Neural cell (in vitro differentiated cells): ENCODE data around the gene VPS39. TPM values are rescaled to one million over a fixed set of nuclear protein-coding genes. Genes with fewer than 3 reads are reported as not detected.

Source experiments
- H2AFZ ChIP-seq: fragments of 200-600, 300-800 bp; sonication (generic), shearing (Covaris generic); 2 replicates; pipeline ENCODE4 v1.6.0; 2014; ENCODE audit warnings: low read depth, mild to moderate bottlenecking, antibody characterized with exemption, low read length, moderate library complexity
- H3F3A ChIP-seq: fragments of 200-600 bp; shearing (Covaris generic); 2 replicates; pipeline ENCODE4 v1.6.1; 2016; ENCODE audit warnings: mild to moderate bottlenecking, moderate library complexity, mixed read lengths, antibody characterized with exemption, low read length; ENCODE audit not compliant: insufficient read depth, poor library complexity, severe bottlenecking
- H3K27ac ChIP-seq: fragments of 200-600, 300-800 bp; sonication (generic), shearing (Covaris generic); 2 replicates; pipeline ENCODE4 v1.5.1; 2014; ENCODE audit warnings: mild to moderate bottlenecking, low read length, moderate library complexity
- H3K27me3 ChIP-seq: fragments of 300-800, 200-600 bp; sonication (generic), shearing (Covaris generic); 2 replicates; pipeline ENCODE4 v1.6.0; 2014; ENCODE audit warnings: mild to moderate bottlenecking, low read depth, low read length, moderate library complexity; ENCODE audit not compliant: insufficient read depth
- H3K36me3 ChIP-seq: fragments of 300-800, 200-600 bp; sonication (generic), shearing (Covaris generic); 2 replicates; pipeline ENCODE4 v1.5.1; 2014; ENCODE audit warnings: mild to moderate bottlenecking, antibody characterized with exemption, low read length, moderate library complexity; ENCODE audit not compliant: insufficient read depth
- H3K4me2 ChIP-seq: fragments of 300-800, 200-600 bp; sonication (generic), shearing (Covaris generic); 2 replicates; pipeline ENCODE4 v1.6.0; 2014; ENCODE audit warnings: mild to moderate bottlenecking, low read length
- H3K4me3 ChIP-seq: fragments of 300-800, 200-600 bp; sonication (generic), shearing (Covaris generic); 2 replicates; pipeline ENCODE4 v1.5.1; 2014; ENCODE audit warnings: mild to moderate bottlenecking, low read length, moderate library complexity
- H3K79me2 ChIP-seq: fragments of 200-600 bp; shearing (Covaris generic); replicated peaks from 2 replicates; pipeline ENCODE4 v1.6.0; 2014; ENCODE audit warnings: mild to moderate bottlenecking, low read length, moderate library complexity; ENCODE audit not compliant: insufficient read depth
- H3K9ac ChIP-seq: fragments of 300-800, 200-600 bp; sonication (generic), shearing (Covaris generic); 2 replicates; pipeline ENCODE4 v1.6.1; 2016; ENCODE audit warnings: mild to moderate bottlenecking, low read length, mixed read lengths
- H3K9me2 ChIP-seq: fragments of 200-600 bp; shearing (Covaris generic); 2 replicates; pipeline ENCODE4 v1.6.1; 2016; ENCODE audit warnings: mild to moderate bottlenecking, low read length, mixed read lengths; ENCODE audit not compliant: insufficient read depth
- H3K9me3 ChIP-seq: fragments of 200-600, 300-800 bp; sonication (generic), shearing (Covaris generic); 2 replicates; pipeline ENCODE4 v1.6.1; 2016; ENCODE audit warnings: mild to moderate bottlenecking, mixed run types, low read length, moderate library complexity, mixed read lengths
- H4K20me1 ChIP-seq: fragments of 200-600 bp; shearing (Covaris generic); 2 replicates; pipeline ENCODE4 v1.6.1; 2016; ENCODE audit warnings: mild to moderate bottlenecking, mixed run types; ENCODE audit not compliant: insufficient read depth
- CTCF ChIP-seq: fragments of 450-650 bp; IDR thresholded peaks from 2 replicates; pipeline ENCODE4 v1.5.1; 2014; ENCODE audit warnings: antibody characterized with exemption, mild to moderate bottlenecking, moderate library complexity; ENCODE audit not compliant: poor library complexity, severe bottlenecking
- EP300 ChIP-seq: fragments of 450-650 bp; conservative IDR thresholded peaks from 2 replicates; pipeline ENCODE4 v1.6.1; 2014; ENCODE audit warnings: antibody characterized with exemption, mild to moderate bottlenecking, moderate library complexity; ENCODE audit not compliant: poor library complexity, severe bottlenecking
- EZH2 ChIP-seq: fragments of 200-600, 300-800 bp; shearing (Covaris generic), sonication (generic); IDR thresholded peaks from 2 replicates; pipeline ENCODE4 v1.6.1; 2014; ENCODE audit warnings: antibody characterized with exemption, low read length, borderline replicate concordance, mild to moderate bottlenecking; ENCODE audit not compliant: insufficient read depth, poor library complexity, severe bottlenecking
- MXI1 ChIP-seq: fragments of 450-650 bp; conservative IDR thresholded peaks from 2 replicates; pipeline ENCODE4 v1.6.1; 2014; ENCODE audit warnings: antibody characterized with exemption, mild to moderate bottlenecking; ENCODE audit not compliant: poor library complexity, severe bottlenecking
- POLR2AphosphoS5 ChIP-seq: IDR thresholded peaks from 2 replicates; pipeline ENCODE4 v1.6.1; 2012
- RAD21 ChIP-seq: fragments of 450-650 bp; conservative IDR thresholded peaks from 2 replicates; pipeline ENCODE4 v1.6.1; 2014; ENCODE audit warnings: antibody characterized with exemption, mild to moderate bottlenecking, moderate library complexity
- REST ChIP-seq: IDR thresholded peaks from 2 replicates; pipeline ENCODE4 v1.6.1; 2012; ENCODE audit warnings: borderline replicate concordance
- SMC3 ChIP-seq: fragments of 450-650 bp; conservative IDR thresholded peaks from 2 replicates; pipeline ENCODE4 v1.6.1; 2014; ENCODE audit warnings: antibody characterized with exemption, mild to moderate bottlenecking, moderate library complexity; ENCODE audit not compliant: poor library complexity
- TAF1 ChIP-seq: IDR thresholded peaks from 2 replicates; pipeline ENCODE4 v1.6.1; 2012; ENCODE audit warnings: low read depth
- polyA plus RNA-seq: library from polyadenylated mRNA; depleted of rRNA; stranded (reverse); fragments of >200 nt; gene quantifications from 2 replicates; pipeline ENCODE4 v1.2.3, GENCODE V29; 2014

Gene VPS39
- polyA plus RNA-seq, 1 donor from 2014 or later, result 59.9 TPM

GRCh38 chr15:42158941-42159340 lies 49.2 kb downstream of the VPS39 start:
- Histone ChIP-seq H3K9me2 (no peaks in the 10 kb centered on the region), H3K27ac (no peak overlapping the region), H3K36me3 (no peaks in the 10 kb centered on the region), H3K79me2 (no peaks in the 10 kb centered on the region), H2AFZ (no peak overlapping the region), H3F3A (no peaks in the 10 kb centered on the region), H3K9me3 (no peaks in the 10 kb centered on the region), H3K4me2 (no peak overlapping the region), H4K20me1 (no peaks in the 10 kb centered on the region), H3K27me3 (no peaks in the 10 kb centered on the region), H3K4me3 (no peak overlapping the region), H3K9ac (no peak overlapping the region)
- TF ChIP-seq CTCF (no peak), TAF1 (no peak), EZH2 (no peak), RAD21 (no peak), MXI1 (no peak), REST (no peak), SMC3 (no peak), EP300 (no peak), POLR2AphosphoS5 (no peak)

- H3K4me3 ChIP-seq, result no peak overlapping the region
Observed at GRCh38 chr15:42157981-42158765, 49.9 kb downstream of the VPS39 start.

More at GRCh38 chr15:42157981-42158765, 49.9 kb downstream of the VPS39 start:
- Histone ChIP-seq H3K9me2 (no peaks in the 10 kb centered on the region), H3F3A (no peaks in the 10 kb centered on the region), H3K79me2 (no peaks in the 10 kb centered on the region), H3K9ac (no peak overlapping the region), H3K9me3 (no peaks in the 10 kb centered on the region), H3K36me3 (no peaks in the 10 kb centered on the region), H3K27me3 (no peaks in the 10 kb centered on the region), H3K27ac (no peak overlapping the region), H4K20me1 (no peaks in the 10 kb centered on the region), H2AFZ (no peak overlapping the region), H3K4me2 (no peak overlapping the region)
- TF ChIP-seq RAD21 (no peak), CTCF (no peak), REST (no peak), SMC3 (no peak), EP300 (no peak)
